ENCODE results near the gene FBXL4.

The FBXL4 gene

GRCh38 chr6:98947411-98948292, at the start of gene FBXL4:
TSS of gene FBXL4 (minus strand) at chr6:98947946. CDS start at chr6:98926988, 20,958 bp downstream.
- peak; percentile 81 for DNase-seq

GRCh38 chr6:98995116-98995515, 47.4 kb upstream of the FBXL4 start:
- DNase-seq: no peak

DNA sequence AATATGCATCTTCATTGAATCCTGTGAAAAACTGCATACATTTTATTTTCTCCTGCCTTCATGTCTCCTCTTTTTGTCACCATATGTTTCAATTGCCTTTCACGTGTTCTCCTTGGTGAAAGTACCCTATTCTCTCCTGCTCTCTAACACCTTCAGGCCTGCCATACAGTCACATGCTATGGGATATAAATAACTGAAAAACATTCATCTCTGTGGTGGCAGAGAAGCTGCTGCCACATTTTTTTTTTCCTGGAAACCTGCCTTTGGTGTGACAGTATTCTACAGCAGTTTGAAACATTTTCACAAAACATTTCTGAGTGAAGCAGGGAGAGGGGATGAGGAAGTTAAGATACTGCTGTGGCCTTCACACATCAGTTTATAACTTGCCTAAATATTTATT, 44.8 kb upstream of the FBXL4 start:
- no peak for DNase-seq

- DNase-seq: no peak
These were observed 38.4 kb upstream of the FBXL4 start for GRCh38 chr6:98986071-98986615.

DNA sequence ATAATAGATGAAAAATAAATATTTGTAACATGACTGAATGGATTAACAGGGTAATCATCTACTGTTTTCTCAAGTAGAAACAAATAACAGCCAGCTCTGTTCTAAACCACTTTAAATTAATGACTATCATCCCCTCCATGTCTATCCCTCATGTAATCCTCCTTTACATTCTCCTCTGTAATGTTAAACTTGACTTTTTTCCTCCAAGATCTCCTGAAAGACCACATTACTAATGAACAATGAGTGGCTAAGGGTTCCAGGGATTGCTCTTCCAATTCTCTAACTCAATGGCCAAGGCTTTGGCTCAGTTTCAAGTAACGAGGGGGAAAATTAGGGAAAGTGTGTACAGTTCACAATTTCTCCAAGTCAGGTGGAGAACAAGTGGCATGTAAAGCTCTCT, 37.6 kb upstream of the FBXL4 start:
- DNase-seq: no peak

- DNase-seq: no peak
These were observed 36.4 kb upstream of the FBXL4 start for GRCh38 chr6:98984121-98984520.

DNA sequence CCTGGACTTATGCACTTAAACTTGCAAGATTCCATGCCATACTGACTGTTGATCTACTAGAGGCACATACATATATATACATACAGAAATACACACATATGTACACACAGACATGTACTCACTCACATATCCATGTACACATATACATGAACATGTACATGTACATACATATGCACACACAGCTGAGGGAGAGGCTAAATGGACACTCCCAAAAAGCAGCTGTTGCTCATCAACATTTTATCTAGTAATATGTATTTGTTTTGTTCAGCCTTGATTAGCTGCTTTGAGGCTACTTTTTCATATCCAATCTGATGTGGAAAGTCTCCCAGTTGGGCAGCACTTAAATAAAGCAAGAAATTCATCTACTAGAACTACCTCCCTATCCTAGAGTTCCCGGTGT, 33.7 kb upstream of the FBXL4 start:
- no peak for DNase-seq

GRCh38 chr6:98980819-98981218, 33.1 kb upstream of the FBXL4 start:
- no peak for DNase-seq

DNA sequence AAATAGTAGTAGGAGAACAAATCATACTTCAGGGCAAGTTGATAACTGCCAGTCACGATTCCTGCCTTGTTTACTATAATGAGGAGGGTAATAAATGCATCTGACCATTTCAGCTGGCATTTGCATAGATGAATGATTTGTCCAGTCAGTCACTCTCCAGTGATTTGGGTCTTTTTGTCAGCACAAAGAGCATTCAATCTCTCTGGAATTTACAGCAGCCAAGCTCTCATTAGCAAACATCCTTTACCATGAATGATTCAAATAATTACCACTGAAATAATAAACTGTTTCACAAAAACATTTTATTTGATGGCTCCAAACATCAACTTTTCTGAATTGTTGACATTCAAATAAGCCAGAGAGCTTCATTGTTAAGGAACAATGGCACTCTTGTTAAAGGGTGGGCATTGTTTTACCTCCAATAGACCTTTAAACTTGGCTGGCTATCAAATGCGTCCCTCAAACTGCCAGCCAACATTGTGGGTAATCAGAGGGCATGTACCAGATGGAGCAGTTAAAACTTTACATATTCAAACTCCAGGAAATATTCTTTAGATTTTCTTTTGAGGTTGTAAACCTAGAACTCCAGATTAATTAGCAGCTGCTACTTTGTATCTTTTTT, 30.0 kb upstream of the FBXL4 start:
- no peak for DNase-seq

DNA sequence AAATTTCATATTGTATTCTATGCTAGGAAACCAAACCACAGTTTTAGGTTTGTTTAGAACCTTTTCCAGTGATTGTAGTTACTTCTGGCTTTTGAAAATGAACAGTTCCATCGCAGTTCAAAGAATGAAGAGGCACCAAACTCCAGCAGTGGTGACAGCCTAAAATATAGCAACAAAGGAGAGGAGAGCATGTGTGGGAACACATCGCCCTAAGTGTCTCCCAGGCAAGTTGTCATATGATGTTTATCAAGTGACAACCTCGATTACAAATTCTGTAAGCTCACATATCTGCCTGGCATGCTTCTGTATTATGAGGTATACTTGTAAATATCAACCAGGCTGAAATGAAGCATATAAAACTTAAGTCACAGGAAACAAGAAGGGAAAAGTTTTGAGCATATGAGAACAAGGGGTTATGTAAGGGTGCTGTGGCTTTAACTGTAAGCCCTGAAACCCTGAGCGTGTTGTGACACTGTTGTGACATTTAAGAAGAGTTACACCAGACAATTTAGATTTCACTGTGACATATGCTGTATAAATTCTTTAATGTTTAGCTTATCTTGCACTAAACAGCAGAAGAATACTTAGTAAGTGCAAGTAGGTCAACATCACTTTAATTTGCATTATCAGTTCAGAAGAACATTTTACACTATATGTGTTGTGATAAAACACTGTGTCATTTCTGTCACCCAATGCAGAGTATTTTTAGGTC, 29.1 kb upstream of the FBXL4 start:
- DNase-seq: no peak

GRCh38 chr6:98975421-98975820, 27.7 kb upstream of the FBXL4 start:
- DNase-seq: no peak

- no peak for DNase-seq
These were observed 26.6 kb upstream of the FBXL4 start for GRCh38 chr6:98974309-98974708.

DNA sequence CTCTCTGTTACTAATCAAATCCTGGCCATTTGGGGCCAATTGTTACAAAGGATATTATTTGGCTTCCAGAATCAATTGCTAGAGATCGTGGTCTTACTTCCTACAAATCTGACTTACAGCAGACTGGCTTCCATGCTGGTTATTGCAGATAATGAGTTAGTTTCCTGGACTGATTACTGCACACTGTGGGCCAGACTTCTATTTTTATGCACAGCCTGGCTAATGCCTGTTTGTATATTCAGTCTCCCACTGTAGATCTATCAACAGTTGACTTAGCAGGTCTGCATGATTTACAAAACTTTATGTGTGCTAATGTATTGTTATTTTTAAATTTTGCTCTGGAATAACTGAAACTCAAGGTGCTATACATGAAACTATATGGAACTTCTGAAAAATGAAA, 25.8 kb upstream of the FBXL4 start:
- DNase-seq: no peak

DNA sequence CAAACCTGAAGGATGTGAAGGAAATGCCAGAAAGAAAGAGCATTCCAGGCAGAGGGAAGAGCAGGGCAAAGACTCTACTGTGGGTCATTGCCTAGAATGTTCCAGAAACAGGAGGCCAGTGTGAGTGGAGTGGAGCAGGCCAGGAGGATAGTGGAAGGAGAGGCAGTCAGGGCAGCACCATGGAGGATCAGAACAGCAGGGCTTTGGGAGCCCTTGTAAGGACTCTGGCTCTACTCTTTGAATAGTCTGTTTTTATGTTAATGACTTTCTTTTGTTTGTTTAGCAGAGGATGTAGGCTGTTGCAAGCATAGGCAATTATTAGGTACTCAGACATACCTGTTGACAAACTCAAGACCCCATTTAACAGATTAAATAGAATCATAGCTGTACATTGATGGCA, 23.6 kb upstream of the FBXL4 start:
- DNase-seq: no peak

GRCh38 chr6:98970469-98970868, 22.7 kb upstream of the FBXL4 start:
- DNase-seq: no peak

DNA sequence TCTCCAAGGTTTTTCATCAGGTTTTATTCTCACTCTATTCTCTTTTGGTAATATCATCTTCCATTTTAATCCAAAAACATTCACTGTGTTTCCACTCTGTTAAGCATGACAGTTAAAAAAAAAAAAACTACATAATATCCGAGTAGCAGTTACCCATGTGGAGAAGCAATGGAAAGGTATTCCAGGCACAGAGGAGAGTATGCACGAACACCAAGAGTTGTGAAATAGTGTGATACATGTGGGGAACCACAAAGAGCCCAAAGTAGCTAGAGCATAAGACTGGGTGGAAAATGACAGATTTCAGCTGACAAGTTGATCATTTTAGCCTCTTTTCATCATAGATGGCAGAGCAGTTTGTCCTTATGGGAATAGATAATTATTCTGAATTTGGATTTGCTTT, 19.9 kb upstream of the FBXL4 start:
- no peak for DNase-seq

DNA sequence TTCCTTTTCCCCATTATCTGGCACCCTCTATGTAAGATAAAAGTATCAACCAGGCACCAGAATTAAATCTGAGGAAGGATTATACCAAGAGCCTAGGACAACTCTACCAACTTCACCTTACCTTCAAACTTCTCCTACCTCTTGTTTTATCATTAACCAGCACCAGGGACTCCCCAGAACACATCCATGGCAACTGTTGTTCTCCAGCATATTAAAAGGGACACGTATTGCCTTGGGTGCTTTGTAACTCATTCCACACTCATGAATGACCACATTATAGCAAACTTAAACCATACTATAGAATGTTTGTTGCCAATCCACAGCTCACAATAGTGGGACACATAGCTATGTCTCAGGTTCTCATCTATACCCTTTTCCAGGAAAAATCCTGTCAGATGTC, 11.9 kb upstream of the FBXL4 start:
- no peak for DNase-seq

GRCh38 chr6:98958776-98959175, 11.0 kb upstream of the FBXL4 start:
- no peak for DNase-seq

DNA sequence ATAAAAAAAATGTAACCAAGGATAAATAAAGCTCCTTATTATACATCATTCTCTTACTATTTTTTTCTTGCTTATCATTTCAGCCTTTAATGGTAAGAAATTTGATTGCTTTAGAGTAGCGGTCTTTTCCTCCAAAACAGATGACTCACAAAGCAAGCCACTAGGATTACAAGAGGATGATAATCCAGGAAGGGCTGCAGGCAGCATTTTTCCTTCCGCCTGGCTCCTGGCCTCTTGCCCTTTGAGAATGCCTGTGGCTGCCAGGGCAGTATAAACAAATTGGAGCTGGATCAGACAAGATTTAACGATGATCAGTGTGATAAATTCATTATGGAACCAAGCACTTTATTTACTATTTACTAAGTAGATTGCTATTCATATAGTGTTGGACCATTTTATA, 9.7 kb upstream of the FBXL4 start:
- DNase-seq: no peak

DNA sequence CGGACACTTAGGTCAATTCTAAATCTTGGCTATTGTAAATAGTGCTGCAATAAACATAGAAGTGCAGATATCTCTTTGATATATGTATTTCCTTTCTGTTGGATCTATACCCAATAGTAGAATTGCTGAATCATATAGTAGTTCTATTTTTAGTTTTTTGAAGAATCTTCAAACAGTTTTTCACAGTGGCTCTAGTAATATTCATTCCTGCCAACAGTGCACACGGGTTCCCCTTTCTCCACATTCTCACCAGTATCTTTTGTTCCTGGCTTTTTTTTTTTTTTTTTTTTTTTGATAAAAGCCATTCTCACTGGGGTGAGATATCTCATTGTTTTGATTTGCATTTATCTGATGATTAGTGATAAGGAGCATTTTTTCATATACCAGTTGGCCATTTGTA, 1.8 kb upstream of the FBXL4 start:
- no peak for DNase-seq

DNA sequence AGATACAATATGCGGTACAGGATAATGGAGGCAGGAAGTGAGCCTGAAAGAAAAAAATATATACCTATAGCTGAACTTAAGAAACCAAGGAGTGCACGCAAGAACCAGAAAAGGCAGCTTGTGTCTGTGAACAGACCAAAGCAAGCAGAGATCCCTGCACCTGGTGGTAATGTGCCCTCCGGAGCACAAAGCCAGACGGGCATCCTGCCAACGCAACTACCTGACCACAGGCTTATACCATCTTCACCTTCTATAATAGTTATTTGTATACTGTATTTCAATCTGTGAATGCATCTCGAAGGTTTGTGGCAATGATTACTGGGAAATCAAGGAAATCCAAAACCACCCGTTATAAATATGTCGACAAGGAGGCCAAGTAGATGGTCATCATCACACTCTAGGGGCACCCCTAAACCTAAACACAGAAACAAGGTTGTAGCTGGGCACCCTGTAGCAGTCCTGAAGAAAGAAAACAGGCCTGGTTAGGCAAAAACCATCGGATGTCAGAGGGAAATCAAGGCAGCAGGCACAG, 801 bp downstream of the FBXL4 start:
- peak; percentile 41 for DNase-seq

- DNase-seq: no peak
These were observed 1.4 kb downstream of the FBXL4 start for GRCh38 chr6:98946266-98946878.

Data from CD4-positive, alpha-beta T cell treated with Interleukin-12 subunit alpha and Interleukin-12 subunit beta, for 1 hour (primary cell).